GM12878 (cell line): ENCODE data around the gene CFAP65. TPM values are rescaled to one million over a fixed set of nuclear protein-coding genes. Genes with fewer than 3 reads are reported as not detected.

Source experiments
- ATAC-seq: fragments of 200-7000 bp; cut with Tn5 transposase; 3 replicates; pipeline ENCODE4 v1.9.1; 2020; ENCODE audit warnings: mild to moderate bottlenecking, moderate library complexity
- BruUV-seq: library from RNA; stranded (reverse); fragments of 400-500 nt; replicated peaks from 2 replicates; lab custom pipeline; 2021; lab: Mats Ljungman, UMichigan
- CTCF ChIA-PET: fragments of 300-600 bp; sonication (Branson Sonifier 250); formaldehyde crosslinking; extraction: SDS; loops from one replicate; lab custom pipeline; 2021; ENCODE audit warnings: inconsistent platforms; lab: Yijun Ruan, JAX
- POLR2A ChIA-PET: fragments of 350-600 bp; formaldehyde crosslinking; extraction: SDS; loops from one replicate; lab custom pipeline; 2021; ENCODE audit warnings: inconsistent platforms; lab: Charles Lee
- RAD21 ChIA-PET: fragments of 300-600 bp; sonication (Branson Sonifier 250); formaldehyde crosslinking; loops from one replicate; lab custom pipeline; 2023; ENCODE audit warnings: antibody characterized with exemption; ENCODE audit not compliant: unreplicated experiment; lab: Charles Lee
- SMC1A ChIA-PET: fragments of 300-600 bp; sonication (Branson Sonifier 250); formaldehyde crosslinking; loops from one replicate; lab custom pipeline; 2023; ENCODE audit not compliant: unreplicated experiment, uncharacterized antibody; lab: Charles Lee
- DNase-seq: peaks from one replicate; pipeline ENCODE4 v3.0.0-alpha.2; 2011; ENCODE audit warnings: low read depth, low spot score
- FAIRE-seq: peaks from 3 replicates; lab custom pipeline; 2011; peaks lifted over from hg19 to GRCh38; lab: Jason Lieb, UNC
- H2AFZ ChIP-seq: 2 replicates; pipeline ENCODE4 v1.6.0; 2011; ENCODE audit warnings: low read depth, low read length, control low read depth; ENCODE audit not compliant: control insufficient read depth
- H3K27ac ChIP-seq: 2 replicates; pipeline ENCODE4 v1.5.1; 2011; ENCODE audit warnings: control low read depth; ENCODE audit not compliant: control insufficient read depth, insufficient read depth
- H3K27me3 ChIP-seq, 2 experiments: replicated peaks in 1 of 2; 2 replicates each; pipeline versions ENCODE4 v1.6.0 to v1.6.1; 2011; ENCODE audit warnings: low read length in 1 of 2; ENCODE audit not compliant: control insufficient read depth in 2 of 2, insufficient read depth in 2 of 2
- H3K36me3 ChIP-seq, 2 experiments: 2 replicates each; pipeline ENCODE4 v1.5.1; 2011; ENCODE audit warnings: low read length in 1 of 2; ENCODE audit not compliant: control insufficient read depth in 2 of 2, insufficient read depth in 2 of 2
- H3K4me1 ChIP-seq: 2 replicates; pipeline ENCODE4 v1.6.1; 2011; ENCODE audit warnings: mild to moderate bottlenecking, low read length, moderate library complexity, mixed read lengths; ENCODE audit not compliant: control insufficient read depth, insufficient read depth
- H3K4me2 ChIP-seq: 2 replicates; pipeline ENCODE4 v1.6.0; 2011; ENCODE audit warnings: control low read depth; ENCODE audit not compliant: control insufficient read depth, insufficient read depth
- H3K4me3 ChIP-seq: fragments of 200-600 bp; sonication (generic); 2 replicates; pipeline ENCODE4 v1.5.1; 2016
- H3K79me2 ChIP-seq: 2 replicates; pipeline ENCODE4 v1.6.0; 2011; ENCODE audit warnings: low read length; ENCODE audit not compliant: control insufficient read depth, insufficient read depth
- H3K9ac ChIP-seq: 2 replicates; pipeline ENCODE4 v1.8.0; 2011; ENCODE audit warnings: low read length, control low read depth, mixed read lengths; ENCODE audit not compliant: control insufficient read depth, insufficient read depth
- H3K9me3 ChIP-seq: replicated peaks from 3 replicates; pipeline ENCODE4 v1.5.1; 2011; ENCODE audit warnings: mild to moderate bottlenecking, low read length; ENCODE audit not compliant: control insufficient read depth, insufficient read depth
- H4K20me1 ChIP-seq: 2 replicates; pipeline ENCODE4 v1.6.0; 2011; ENCODE audit not compliant: control insufficient read depth, insufficient read depth
- CEBPZ ChIP-seq: fragments of 150-350 bp; IDR thresholded peaks from 2 replicates; pipeline ENCODE4 v1.6.1; 2016; ENCODE audit warnings: low read depth, low read length
- HDAC2 ChIP-seq: fragments of 200-600 bp; sonication (generic); IDR thresholded peaks from 2 replicates; pipeline ENCODE4 v1.6.1; 2017
- IRF3 ChIP-seq: fragments of 450-650 bp; IDR thresholded peaks from 2 replicates; pipeline ENCODE4 v1.6.1; 2014; ENCODE audit warnings: mild to moderate bottlenecking
- IRF5 ChIP-seq: fragments of 450-650 bp; IDR thresholded peaks from 2 replicates; pipeline ENCODE4 v1.6.1; 2017; ENCODE audit warnings: borderline replicate concordance
- KLF5 ChIP-seq: fragments of 450-650 bp; IDR thresholded peaks from 2 replicates; pipeline ENCODE4 v1.6.1; 2014; ENCODE audit warnings: mild to moderate bottlenecking; ENCODE audit not compliant: partially characterized antibody
- MEF2B ChIP-seq: fragments of 450-650 bp; IDR thresholded peaks from 2 replicates; pipeline ENCODE4 v1.6.1; 2018; ENCODE audit warnings: mild to moderate bottlenecking, moderate library complexity; ENCODE audit not compliant: partially characterized antibody, poor library complexity, severe bottlenecking
- RUNX3 ChIP-seq: IDR thresholded peaks from 2 replicates; pipeline ENCODE4 v1.6.1; 2012; ENCODE audit warnings: low read length, inconsistent platforms
- SIN3A ChIP-seq: IDR thresholded peaks from 2 replicates; pipeline ENCODE4 v1.6.1; 2012; ENCODE audit warnings: low read depth, low read length, improper control_type of control experiment
- SIX5 ChIP-seq: IDR thresholded peaks from 2 replicates; pipeline ENCODE4 v1.6.1; 2011; ENCODE audit warnings: mild to moderate bottlenecking, low read depth, low read length, moderate library complexity; ENCODE audit not compliant: severe bottlenecking
- SP1 ChIP-seq: IDR thresholded peaks from one replicate; pipeline ENCODE4 v1.6.1; 2011; ENCODE audit warnings: low read depth, low read length
- STAT1 ChIP-seq: fragments of 450-650 bp; conservative IDR thresholded peaks from 2 replicates; pipeline ENCODE4 v1.6.1; 2014; ENCODE audit warnings: antibody characterized with exemption, mild to moderate bottlenecking
- WRNIP1 ChIP-seq: IDR thresholded peaks from 2 replicates; pipeline ENCODE4 v1.6.1; 2011; ENCODE audit warnings: low read depth, low read length, improper control_type of control experiment, borderline replicate concordance
- ZNF687 ChIP-seq: fragments of 450-650 bp; IDR thresholded peaks from 2 replicates; pipeline ENCODE4 v1.6.1; 2017; ENCODE audit warnings: mild to moderate bottlenecking, moderate library complexity
- ZZZ3 ChIP-seq: IDR thresholded peaks from 2 replicates; pipeline ENCODE4 v1.6.1; 2011; ENCODE audit warnings: low read depth; ENCODE audit not compliant: control insufficient read depth, insufficient read length
- WGBS: methylation state at CpG from one replicate; pipeline ENCODE4 v1.1.6; 2016; ENCODE audit warnings: low lambda C conversion rate; ENCODE audit not compliant: insufficient replicate concordance, insufficient coverage; ENCODE audit errors: missing lambda C conversion rate; 5-methylcytosine and 5-hydroxymethylcytosine counted together
- in situ Hi-C: fragments of 300-500 bp; cut with MboI; formaldehyde crosslinking; loops from 9 replicates; pipeline ENCODE4 v1.14.3; 2018; ENCODE audit warnings: mixed read lengths
- intact Hi-C: fragments of 100-400 bp; cut with micrococcal nuclease; formaldehyde crosslinking; loops from one replicate; pipeline ENCODE4 v1.14.2; 2022; ENCODE audit not compliant: unreplicated experiment
- polyA plus RNA-seq, 11 experiments: library from polyadenylated mRNA; depleted of rRNA in 4 of 11; unstranded in 6 of 11; stranded (reverse) in 5 of 11; fragments of >200 nt; fragmentation: Nextera tagmentation in 4 of 11; fragmentation: Illumina TruSeq in 1 of 11; extraction: Ambion mirVana in 4 of 11; extraction: Trizol in 1 of 11; gene quantifications; 1 replicate in 1 of 11; 2 replicates in 10 of 11; pipeline versions ENCODE4 v1.2.1 to v1.2.3, GENCODE V29; 2011 to 2016; ENCODE audit warnings: inconsistent platforms in 2 of 11, missing spikeins in 2 of 11, low read depth in 1 of 11
- total RNA-seq, 4 experiments: library from RNA; depleted of rRNA in 3 of 4; stranded (reverse); fragments of >200 nt in 3 of 4; fragmentation: Illumina TruSeq in 1 of 4; extraction: Trizol in 1 of 4; gene quantifications; 2 replicates each; pipeline versions ENCODE4 v1.2.1 to v1.2.3, GENCODE V29; 2013 to 2021

The CFAP65 gene
- total and polyA plus RNA-seq, 10 of the 15 experiments (the other 5 are each of a cell fraction or from before 2014, with no cell fraction given), result not detected

- Histone ChIP-seq H3K9ac (no peak overlapping the region), H3K27ac (no peak overlapping the region)
- SMC1A ChIA-PET, result no interaction called here
- TF ChIP-seq STAT1, result no peak
- TF ChIP-seq MEF2B, result no peak
- no peak for TF ChIP-seq IRF3
- TF ChIP-seq SP1, result no peak
- no peak for TF ChIP-seq IRF5
- TF ChIP-seq KLF5, result no peak
- TF ChIP-seq SIX5, result no peak
- no peak for TF ChIP-seq RUNX3
- TF ChIP-seq ZNF687, result no peak
- TF ChIP-seq ZZZ3, result no peak
- no peak for TF ChIP-seq WRNIP1
- no peak for TF ChIP-seq CEBPZ
- TF ChIP-seq SIN3A, result no peak
- TF ChIP-seq HDAC2, result no peak
These were observed 49.1 kb downstream of the CFAP65 start for GRCh38 chr2:218992196-218992595.

More at GRCh38 chr2:218992196-218992595, 49.1 kb downstream of the CFAP65 start:
- no peaks in the 10 kb centered on the region for H3K4me1 ChIP-seq
- ChIA-PET RAD21 (no interaction called here), POLR2A (no interaction called here), CTCF (no interaction called here)
- peaks cover 21 to 27% of the 10 kb centered on the region in 2 experiments; a peak in 3 of 4 replicates for H3K27me3 ChIP-seq
- no peak overlapping the region for H2AFZ ChIP-seq
- intact Hi-C loops (no loop called here), in situ Hi-C loops (no loop called here)
- 22% methylated on average over 7 of the region's 7 CpGs for WGBS
- no TSS peak for BruUV-seq
- H3K9me3 ChIP-seq, result no peaks in the 10 kb centered on the region
- peaks cover 3% of the 10 kb centered on the region; the same call in 1 of the 2 replicates for H4K20me1 ChIP-seq
- H3K4me3 ChIP-seq, result no peak overlapping the region
- no peaks in the 10 kb centered on the region for H3K79me2 ChIP-seq
- DNase-seq (no peak), ATAC-seq (no peak), FAIRE-seq (no peak)
- H3K4me2 ChIP-seq, result no peak overlapping the region
- H3K36me3 ChIP-seq, result no peaks in the 10 kb centered on the region
